ENCODE results near the gene PSMG3.

The PSMG3 gene

DNA sequence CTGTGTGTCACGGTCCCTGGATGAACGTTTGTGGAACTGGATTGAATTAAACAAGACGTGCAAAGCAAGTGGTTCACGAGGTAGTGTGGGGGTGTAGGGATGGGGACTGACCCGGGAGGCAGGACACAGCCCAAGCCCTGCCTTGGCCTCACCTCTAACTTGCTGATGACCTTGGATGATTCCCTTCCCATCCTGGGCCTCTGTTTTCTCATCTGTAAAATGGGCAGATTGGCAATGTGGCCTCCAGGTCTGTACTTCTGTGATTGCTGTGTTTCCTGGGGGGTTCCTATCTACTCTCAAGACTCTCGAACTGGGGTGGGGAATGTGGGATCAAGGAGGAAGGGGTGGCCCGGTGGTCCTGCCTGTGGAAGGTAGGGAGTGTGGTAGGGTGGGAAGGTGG is 6.0 kb upstream of the PSMG3 start:
- Histone ChIP-seq H3K9ac (ENCODE audit: low read length) (no peak overlapping the region), H3F3A (ENCODE audit: insufficient read depth) (no peaks in the 10 kb centered on the region), H3K27me3 (ENCODE audit: low read length) (no peaks in the 10 kb centered on the region), H3K4me2 (ENCODE audit: low read depth, low read length, poor library complexity, severe bottlenecking) (no peak overlapping the region), H3K9me2 (replicated peaks; ENCODE audit: insufficient read depth, low read length) (no peaks in the 10 kb centered on the region), H3K4me3 (ENCODE audit: insufficient read depth, low read length, poor library complexity, severe bottlenecking) (no peak overlapping the region), H3K79me2 (ENCODE audit: insufficient read depth, low read length) (no peaks in the 10 kb centered on the region), H3K36me3 (ENCODE audit: low read length) (no peaks in the 10 kb centered on the region), H2AFZ (ENCODE audit: low read depth, low read length, severe bottlenecking) (no peak overlapping the region), H3K27ac (ENCODE audit: low read depth, low read length) (no peak overlapping the region), H4K20me1 (ENCODE audit: low read depth, low read length) (no peaks in the 10 kb centered on the region), H3K9me3 (ENCODE audit: insufficient read depth, low read length) (no peaks in the 10 kb centered on the region)
- no peak for TF ChIP-seq EZH2phosphoT487 (conservative IDR thresholded peaks at IDR 0.05; ENCODE audit: low read length)
- TF ChIP-seq, protein P1, sequence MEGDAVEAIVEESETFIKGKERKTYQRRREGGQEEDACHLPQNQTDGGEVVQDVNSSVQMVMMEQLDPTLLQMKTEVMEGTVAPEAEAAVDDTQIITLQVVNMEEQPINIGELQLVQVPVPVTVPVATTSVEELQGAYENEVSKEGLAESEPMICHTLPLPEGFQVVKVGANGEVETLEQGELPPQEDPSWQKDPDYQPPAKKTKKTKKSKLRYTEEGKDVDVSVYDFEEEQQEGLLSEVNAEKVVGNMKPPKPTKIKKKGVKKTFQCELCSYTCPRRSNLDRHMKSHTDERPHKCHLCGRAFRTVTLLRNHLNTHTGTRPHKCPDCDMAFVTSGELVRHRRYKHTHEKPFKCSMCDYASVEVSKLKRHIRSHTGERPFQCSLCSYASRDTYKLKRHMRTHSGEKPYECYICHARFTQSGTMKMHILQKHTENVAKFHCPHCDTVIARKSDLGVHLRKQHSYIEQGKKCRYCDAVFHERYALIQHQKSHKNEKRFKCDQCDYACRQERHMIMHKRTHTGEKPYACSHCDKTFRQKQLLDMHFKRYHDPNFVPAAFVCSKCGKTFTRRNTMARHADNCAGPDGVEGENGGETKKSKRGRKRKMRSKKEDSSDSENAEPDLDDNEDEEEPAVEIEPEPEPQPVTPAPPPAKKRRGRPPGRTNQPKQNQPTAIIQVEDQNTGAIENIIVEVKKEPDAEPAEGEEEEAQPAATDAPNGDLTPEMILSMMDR (IDR thresholded peaks at IDR 0.05; ENCODE audit: insufficient read depth, low read length, poor library complexity, severe bottlenecking) = no peak

DNA sequence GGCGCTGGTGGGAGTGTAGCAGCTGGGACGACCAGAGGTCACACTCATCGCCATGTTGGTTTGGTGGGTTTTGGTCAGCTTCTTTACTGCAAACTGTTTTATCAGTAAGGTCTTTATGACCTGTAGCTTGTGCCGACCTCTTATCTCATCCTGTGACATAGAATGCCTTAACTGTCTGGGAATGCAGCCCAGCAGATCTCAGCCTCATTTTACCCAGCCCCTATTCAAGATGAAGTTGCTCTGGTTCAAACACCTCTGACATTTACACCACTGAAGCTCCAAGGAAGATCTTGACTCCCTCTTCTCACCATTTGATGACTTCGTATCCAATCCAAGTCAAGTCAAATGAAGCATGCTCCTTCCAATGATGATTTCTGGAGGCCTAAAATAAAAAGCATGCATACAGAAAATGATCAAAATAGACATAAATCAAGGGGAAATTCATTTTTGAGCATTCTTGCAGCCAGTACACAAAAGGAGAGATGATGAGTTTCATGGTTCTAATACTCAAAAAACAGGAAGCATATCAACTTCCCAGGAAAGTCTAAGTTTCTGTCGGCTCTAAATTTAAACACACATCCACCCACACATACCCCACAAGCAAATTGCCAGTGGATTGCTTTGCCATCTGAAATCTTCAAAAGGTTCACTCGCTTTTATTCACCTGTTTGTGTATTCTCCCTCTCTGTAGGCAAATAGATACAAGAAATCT is 2.4 kb upstream of the PSMG3 start:
- H3K4me2 ChIP-seq (ENCODE audit: low read depth, low read length, poor library complexity, severe bottlenecking) = no peak overlapping the region
- H3K36me3 ChIP-seq (ENCODE audit: low read length) = no peaks in the 10 kb centered on the region
- H3K9me3 ChIP-seq (ENCODE audit: insufficient read depth, low read length) = no peaks in the 10 kb centered on the region
- H2AFZ ChIP-seq (ENCODE audit: low read depth, low read length, severe bottlenecking) = no peak overlapping the region
- peaks cover 6% of the 10 kb centered on the region for H3K79me2 ChIP-seq (ENCODE audit: insufficient read depth, low read length)
- no peak overlapping the region for H3K4me3 ChIP-seq (ENCODE audit: insufficient read depth, low read length, poor library complexity, severe bottlenecking)
- H3K9me2 ChIP-seq (replicated peaks; ENCODE audit: insufficient read depth, low read length) = no peaks in the 10 kb centered on the region
- H3F3A ChIP-seq (ENCODE audit: insufficient read depth) = peaks cover 5% of the 10 kb centered on the region; the same call in 1 of the 2 replicates
- TF ChIP-seq, protein P1 (IDR thresholded peaks at IDR 0.05; ENCODE audit: insufficient read depth, low read length, poor library complexity, severe bottlenecking) = no peak
- TF ChIP-seq EZH2phosphoT487 (conservative IDR thresholded peaks at IDR 0.05; ENCODE audit: low read length) = no peak
- H3K9ac ChIP-seq (ENCODE audit: low read length) = no peak overlapping the region
- H3K27ac ChIP-seq (ENCODE audit: low read depth, low read length) = no peak overlapping the region
- no peaks in the 10 kb centered on the region for H4K20me1 ChIP-seq (ENCODE audit: low read depth, low read length)
- no peaks in the 10 kb centered on the region for H3K27me3 ChIP-seq (ENCODE audit: low read length)

DNA sequence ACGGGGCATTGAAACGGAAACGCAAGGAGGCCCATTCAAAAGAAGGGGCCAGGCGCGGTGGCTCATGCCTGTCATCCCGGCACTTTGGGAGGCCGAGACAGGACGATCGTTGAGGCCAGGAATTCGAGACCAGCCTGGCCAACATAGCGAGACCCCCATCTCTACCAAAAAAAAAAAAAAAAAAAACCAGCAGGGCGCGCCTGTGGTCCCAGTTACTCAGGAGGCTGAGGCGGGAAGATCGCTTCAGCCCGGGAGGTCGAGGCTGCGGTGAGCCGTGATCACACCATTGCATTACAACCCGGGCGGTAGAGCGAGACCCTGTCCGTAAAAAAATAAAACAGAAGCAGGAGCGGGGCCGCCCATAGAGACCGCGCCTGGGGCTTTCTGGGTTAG is 396 bp downstream of the PSMG3 start:
- Histone ChIP-seq H3K9me3 (ENCODE audit: insufficient read depth, low read length) (no peaks in the 10 kb centered on the region), H3F3A (ENCODE audit: insufficient read depth) (peaks cover 5% of the 10 kb centered on the region; the same call in 1 of the 2 replicates), H3K27ac (ENCODE audit: low read depth, low read length) (peak overlapping the region; percentile 58), H3K9me2 (replicated peaks; ENCODE audit: insufficient read depth, low read length) (no peaks in the 10 kb centered on the region), H4K20me1 (ENCODE audit: low read depth, low read length) (no peaks in the 10 kb centered on the region), H3K9ac (ENCODE audit: low read length) (peak overlapping the region; percentile 83), H3K4me3 (ENCODE audit: insufficient read depth, low read length, poor library complexity, severe bottlenecking) (peak overlapping the region; percentile 98), H3K27me3 (ENCODE audit: low read length) (no peaks in the 10 kb centered on the region), H3K79me2 (ENCODE audit: insufficient read depth, low read length) (peaks cover 6% of the 10 kb centered on the region), H3K36me3 (ENCODE audit: low read length) (no peaks in the 10 kb centered on the region), H2AFZ (ENCODE audit: low read depth, low read length, severe bottlenecking) (peak overlapping the region; percentile 76), H3K4me2 (ENCODE audit: low read depth, low read length, poor library complexity, severe bottlenecking) (peak overlapping the region; percentile 77)
- TF ChIP-seq, protein P1 (IDR thresholded peaks at IDR 0.05; ENCODE audit: insufficient read depth, low read length, poor library complexity, severe bottlenecking) = no peak
- no peak for TF ChIP-seq EZH2phosphoT487 (conservative IDR thresholded peaks at IDR 0.05; ENCODE audit: low read length)
